ENCODE results near the gene NEK10.

The NEK10 gene

GRCh38 chr3:27094721-27095120, 274.5 kb downstream of the NEK10 start:
- DNase-seq: no peak

DNA sequence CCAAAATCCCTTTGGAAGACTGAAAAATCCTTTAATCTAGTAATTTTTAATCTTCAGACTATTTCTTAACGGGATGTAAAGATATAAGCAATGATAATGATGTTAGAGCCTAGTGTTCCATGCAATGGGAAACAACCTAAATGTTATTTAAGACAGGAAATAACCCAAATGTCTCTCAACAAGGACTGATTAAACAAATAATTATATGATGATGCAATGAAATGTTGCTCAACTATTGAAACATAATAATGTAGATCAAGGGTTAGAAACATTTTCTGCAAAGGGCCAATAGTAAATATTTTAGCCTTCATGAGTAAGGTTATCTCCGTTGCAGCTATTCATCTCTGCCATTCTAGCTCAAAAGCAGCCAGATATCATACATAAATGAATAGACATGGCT, 275.4 kb downstream of the NEK10 start:
- DNase-seq: no peak

DNA sequence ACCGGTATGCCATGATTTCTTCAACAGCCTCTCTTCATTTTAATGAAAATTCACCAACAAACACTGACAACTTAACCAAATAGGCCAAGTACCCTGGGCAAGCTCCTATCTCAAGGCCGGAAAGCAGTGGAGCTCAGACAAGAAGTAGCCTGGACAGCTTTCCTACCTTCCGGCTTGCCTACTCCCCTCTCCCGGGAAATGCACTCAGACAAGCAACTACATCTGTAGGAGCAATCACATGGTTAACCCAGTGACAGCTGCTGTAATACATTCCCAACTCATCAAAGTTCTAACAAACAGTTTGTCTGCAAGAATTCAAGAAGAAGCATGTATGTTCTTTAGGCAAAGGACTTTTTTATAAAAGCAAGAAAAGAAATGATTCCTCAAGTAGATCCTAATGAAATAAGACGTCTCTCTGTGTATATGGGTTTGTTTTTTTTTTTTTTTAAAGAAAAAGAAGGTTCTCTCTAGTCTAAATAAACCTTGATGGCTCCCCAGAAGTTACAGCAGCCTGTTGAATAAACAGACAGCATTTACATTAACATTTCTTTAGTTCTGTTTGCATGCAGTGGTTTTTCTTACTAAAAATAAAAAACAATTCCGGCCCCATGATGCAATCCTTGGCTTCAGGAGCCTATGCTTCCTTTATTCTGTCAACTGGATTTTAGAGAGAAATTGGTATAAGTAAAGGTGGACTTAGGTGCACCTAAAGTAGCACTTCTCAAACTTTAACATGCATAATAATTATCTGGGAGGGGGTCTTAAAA, 278.7 kb downstream of the NEK10 start:
- no peak for DNase-seq

DNA sequence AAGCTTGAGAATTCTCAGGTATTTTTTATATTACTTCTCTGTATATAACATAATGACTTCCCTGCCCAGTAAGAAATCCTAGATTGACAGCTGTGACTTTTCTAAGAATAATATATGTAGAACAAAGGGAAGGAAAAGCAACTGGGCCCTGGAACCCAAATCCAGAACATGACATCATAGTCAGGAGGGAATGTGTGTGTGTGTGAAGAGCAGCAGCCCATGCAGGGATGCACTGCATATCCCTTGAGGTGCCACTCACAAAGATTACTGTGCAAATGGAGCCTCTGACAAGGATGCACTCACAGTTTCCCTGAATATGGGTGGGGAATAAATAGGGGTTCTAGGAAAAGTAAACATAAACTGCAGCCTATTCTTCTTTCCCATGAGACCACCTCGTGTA, 279.5 kb downstream of the NEK10 start:
- DNase-seq: no peak

- no peak for DNase-seq
Measured at GRCh38 chr3:27089068-27089467, 280.1 kb downstream of the NEK10 start.

DNA sequence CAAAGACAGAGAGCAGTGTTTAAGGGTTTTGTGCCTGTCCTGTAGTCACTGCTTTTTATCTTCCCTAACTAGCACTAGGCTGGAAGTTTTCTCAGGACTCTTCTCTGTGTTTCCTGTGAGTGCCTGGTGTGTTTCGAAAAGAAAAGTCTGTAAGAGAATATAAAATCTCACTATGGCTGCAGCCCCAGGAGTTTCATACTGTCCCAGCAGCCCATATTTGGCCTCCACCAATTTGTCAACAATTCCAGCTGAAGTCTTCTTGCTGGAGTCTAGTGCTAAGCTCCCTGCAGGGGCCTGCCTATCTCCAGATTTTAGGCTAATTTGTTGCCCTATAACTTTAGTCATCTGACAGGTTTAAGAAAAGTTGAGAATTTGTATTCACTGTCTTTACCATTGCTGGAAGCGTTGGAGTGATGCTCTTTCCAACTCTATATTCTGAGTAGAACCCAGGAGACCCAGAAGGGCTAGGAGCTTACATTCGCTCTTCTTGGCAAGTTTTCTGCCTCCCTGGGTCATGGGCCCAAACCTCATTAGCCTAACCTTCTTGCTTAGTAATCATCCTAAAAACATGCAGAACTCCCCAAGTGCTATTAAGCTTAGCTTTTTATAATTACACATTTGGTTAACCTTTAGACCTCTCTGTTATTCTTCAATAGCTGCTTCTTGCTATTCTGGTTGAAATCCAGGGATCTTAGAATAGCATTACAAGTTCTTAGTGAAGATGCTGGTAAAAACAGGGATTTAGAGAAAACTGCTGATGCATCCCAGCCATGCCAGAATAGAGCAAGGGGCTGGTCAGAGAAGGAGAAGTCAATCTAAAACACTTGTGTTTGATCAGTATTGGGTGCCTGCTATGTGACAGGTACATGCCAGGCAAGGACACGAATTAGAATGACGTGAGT, 283.1 kb downstream of the NEK10 start:
- DNase-seq: no peak

DNA sequence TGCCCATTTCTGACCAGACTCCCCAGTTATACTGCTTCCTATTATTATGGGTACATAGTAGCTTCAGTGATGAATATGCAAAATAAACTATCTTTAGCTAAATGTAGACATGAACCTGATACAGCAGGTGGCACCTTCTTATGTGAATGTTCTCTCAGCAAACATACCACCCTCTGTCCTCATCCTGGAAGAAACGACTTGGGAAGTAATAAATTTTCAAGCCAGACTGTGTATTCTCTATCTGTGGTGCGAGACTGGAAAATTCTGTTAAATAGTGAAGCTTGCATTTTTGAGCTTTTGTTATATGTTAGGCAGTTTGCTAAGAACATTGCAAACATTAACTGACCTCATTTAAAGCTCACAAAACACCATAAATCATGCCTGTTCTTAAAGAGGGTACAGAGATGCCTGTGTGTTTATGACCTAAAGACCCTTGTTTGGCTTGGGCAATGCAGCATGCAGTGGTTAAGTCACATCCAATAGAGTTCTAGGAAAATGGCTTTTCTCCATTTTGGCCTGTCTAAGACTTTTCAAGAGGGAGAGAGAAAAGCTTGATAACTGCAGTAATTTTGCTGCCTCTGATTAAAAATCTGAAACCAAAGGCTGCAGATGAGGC, 287.1 kb downstream of the NEK10 start:
- DNase-seq: no peak

- no peak for DNase-seq
Measured at GRCh38 chr3:27081566-27081965, 287.6 kb downstream of the NEK10 start.

DNA sequence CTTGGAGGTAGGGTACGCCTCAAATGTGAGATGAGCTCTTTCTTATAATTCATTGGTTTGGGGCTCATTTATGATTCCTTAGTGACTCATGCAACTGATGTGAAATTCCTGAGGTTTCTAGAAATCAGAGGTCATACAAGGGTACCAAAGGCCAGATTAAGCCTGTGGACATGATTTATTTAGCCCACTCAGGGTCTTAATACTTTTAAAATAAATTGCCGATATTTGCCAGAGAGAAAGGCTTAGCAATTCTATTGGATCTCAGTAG, 289.0 kb downstream of the NEK10 start:
- DNase-seq: no peak

DNA sequence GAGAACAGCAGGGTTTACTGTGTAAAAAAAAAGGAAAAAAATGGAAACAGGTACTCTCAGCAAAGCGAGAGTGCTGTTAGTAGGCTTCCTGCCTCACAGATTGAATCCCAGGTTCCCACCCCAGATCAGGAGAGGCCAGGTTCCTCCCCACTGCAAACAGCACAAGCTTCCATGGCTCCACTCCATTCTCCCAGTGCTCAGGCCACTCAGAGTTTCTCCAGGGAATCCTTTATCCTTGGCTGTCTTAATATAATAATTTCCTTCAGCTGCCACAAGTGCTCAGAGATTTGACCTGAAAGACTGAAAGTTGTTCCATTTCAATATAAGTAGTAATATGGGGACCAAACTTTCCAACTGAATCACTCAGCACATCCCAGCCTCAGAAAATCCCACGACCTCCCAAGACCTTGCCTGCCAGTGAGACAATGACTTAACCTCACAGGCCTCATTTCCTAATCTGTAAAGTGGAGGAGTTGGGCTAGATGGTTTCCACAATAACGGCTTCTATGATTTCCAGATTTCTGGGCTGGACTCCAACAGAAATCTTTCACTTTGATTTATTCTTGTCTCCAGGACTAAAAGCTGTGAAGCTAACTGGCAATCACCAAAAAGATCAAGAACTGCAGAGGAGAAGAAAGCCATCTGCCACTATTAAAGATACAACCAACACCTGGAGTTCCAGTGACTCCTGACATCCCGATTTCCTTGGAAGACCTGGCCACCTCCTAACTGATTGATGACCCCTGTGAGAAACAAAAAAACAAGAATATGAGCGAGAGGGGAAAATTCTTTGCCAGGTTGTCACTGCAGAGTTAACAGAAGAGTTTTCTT, 289.5 kb downstream of the NEK10 start:
- DNase-seq: no peak

GRCh38 chr3:27078246-27078913, 290.8 kb downstream of the NEK10 start:
- no peak for DNase-seq

GRCh38 chr3:27076815-27077630, 292.2 kb downstream of the NEK10 start:
- no peak for DNase-seq

DNA sequence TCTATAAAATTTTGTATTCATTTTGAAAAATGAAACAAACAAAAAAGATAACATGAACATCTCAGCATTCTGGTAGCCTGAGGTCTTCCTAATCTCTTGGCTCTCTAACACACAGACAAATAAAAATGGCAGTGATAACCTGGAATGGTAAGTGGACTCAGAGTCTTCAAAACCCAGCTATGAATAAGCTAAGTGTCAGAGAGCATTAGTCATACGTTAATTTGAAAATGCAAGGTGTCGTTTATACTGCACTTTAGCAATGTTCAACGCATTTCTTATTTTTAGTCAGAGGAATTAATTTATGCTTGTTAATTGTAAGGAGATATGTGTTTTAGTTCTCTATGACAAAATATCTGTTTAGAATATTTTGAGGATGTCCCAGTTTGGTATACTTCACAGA, 294.3 kb downstream of the NEK10 start:
- no peak for DNase-seq

GRCh38 chr3:27073912-27074311, 295.3 kb downstream of the NEK10 start:
- no peak for DNase-seq

DNA sequence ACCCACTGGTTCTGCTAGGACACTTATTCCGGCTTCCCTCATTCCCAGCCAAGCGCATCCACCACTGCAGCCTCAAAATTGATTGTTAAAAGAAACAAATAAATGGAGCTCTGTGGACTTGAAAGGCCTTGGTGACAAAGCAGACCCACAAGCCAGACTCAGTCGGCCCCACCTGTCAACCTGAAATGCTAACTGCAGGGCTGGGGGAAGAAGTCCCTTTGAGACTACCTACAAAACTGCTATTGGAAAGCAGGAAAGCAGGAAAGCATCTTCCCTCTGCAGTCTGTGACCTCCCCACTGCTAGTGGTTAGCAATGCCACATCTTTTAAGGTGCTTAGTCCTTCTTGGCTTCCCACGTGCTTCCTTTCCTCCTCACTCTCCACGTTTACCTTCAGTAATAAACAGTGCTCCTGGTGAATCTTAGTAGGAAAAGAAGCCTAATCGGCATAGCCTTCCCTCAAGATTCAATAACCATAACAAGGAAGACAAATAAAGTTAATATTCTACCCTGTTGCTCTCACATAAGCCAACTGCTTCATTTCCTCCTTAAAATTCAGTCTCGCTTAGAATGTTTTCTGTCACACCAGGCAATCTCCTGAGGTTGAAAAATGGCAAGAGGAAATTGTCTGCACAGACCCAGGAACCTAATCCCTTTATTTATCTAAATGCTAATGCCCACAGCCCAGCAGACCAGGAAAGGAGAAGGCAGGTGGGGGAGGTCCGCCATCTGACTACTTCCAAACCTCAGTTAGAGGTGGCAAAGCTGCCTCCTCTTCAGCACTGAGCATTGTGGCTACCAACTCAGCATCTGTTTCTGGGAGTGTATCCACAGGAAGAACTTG, 296.2 kb downstream of the NEK10 start:
- no peak for DNase-seq

DNA sequence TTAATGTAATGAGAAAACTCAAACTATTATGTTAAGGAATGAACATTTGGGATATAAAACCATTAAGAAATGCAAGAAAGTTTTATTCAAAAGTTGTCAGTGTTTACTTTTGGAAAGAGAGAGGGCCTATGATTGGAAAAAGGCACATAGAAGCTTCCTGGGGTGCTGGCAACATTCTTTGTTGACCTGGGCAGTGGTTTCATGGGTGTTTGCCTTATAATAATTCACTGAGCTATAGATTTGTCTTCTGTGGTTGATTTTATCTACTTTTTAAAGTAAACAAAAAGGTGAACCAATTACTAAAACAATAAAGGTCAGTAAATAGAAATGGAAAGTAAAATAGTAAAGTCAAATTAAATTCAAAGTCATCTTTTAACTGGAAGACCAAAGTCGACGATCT, 308.8 kb downstream of the NEK10 start:
- no peak for DNase-seq
